ENCODE results near the gene RER1.

GRCh38 chr1:2383576-2383975 lies 8.1 kb upstream of the RER1 start:
- TF ChIP-seq CTCF (IDR thresholded peaks at IDR 0.05): no peak
- TF ChIP-seq POLR2A (IDR thresholded peaks at IDR 0.05): no peak
